ENCODE measurements around the gene HSD17B8.

The HSD17B8 gene

GRCh38 chr6:33191383-33192104 lies 12.9 kb upstream of the HSD17B8 start:
- DNase-seq (ENCODE audit: low spot score) = no peak

GRCh38 chr6:33192105-33192646 lies 12.3 kb upstream of the HSD17B8 start, which contains the start of gene COL11A2:
Gene COL11A2, minus strand, starts transcription at chr6:33192467. Its CDS starts 227 bp downstream, at chr6:33192240.
- no peak for DNase-seq (ENCODE audit: low spot score)

GRCh38 chr6:33192671-33193602 lies 11.5 kb upstream of the HSD17B8 start:
- no peak for DNase-seq (ENCODE audit: low spot score)

GRCh38 chr6:33193619-33194018 lies 10.8 kb upstream of the HSD17B8 start:
- no peak for DNase-seq (ENCODE audit: low spot score)

GRCh38 chr6:33194431-33194979 lies 9.9 kb upstream of the HSD17B8 start:
- DNase-seq (ENCODE audit: low spot score) = no peak

GRCh38 chr6:33195304-33196165 lies 8.9 kb upstream of the HSD17B8 start:
- DNase-seq (ENCODE audit: low spot score) = no peak

GRCh38 chr6:33197431-33198048 lies 6.9 kb upstream of the HSD17B8 start:
- peak; percentile 88 for DNase-seq (ENCODE audit: low spot score)

- no peak for DNase-seq (ENCODE audit: low spot score)
These were observed 6.1 kb upstream of the HSD17B8 start for GRCh38 chr6:33198159-33198852.

- DNase-seq (ENCODE audit: low spot score) = no peak
These were observed 5.5 kb upstream of the HSD17B8 start for GRCh38 chr6:33198853-33199436.

- DNase-seq (ENCODE audit: low spot score) = peak; percentile 74
These were observed 4.7 kb upstream of the HSD17B8 start for GRCh38 chr6:33199687-33200218.

GRCh38 chr6:33200219-33201146 lies 4.0 kb upstream of the HSD17B8 start, which contains the start of the genes RXRB and SLC39A7:
Gene RXRB, minus strand, starts transcription at chr6:33200665. Its CDS starts 189 bp downstream, at chr6:33200476.
Gene SLC39A7, plus strand, starts transcription at chr6:33200867. Its CDS starts 379 bp downstream, at chr6:33201246.
- peak; percentile 99 for DNase-seq (ENCODE audit: low spot score)

GRCh38 chr6:33201147-33201545 lies 3.3 kb upstream of the HSD17B8 start:
- DNase-seq (ENCODE audit: low spot score) = peak; percentile 43

GRCh38 chr6:33201935-33202334 lies 2.5 kb upstream of the HSD17B8 start:
- no peak for DNase-seq (ENCODE audit: low spot score)

- no peak for DNase-seq (ENCODE audit: low spot score)
These were observed 1.7 kb upstream of the HSD17B8 start for GRCh38 chr6:33202799-33203198.

GRCh38 chr6:33203443-33204164 lies 851 bp upstream of the HSD17B8 start:
- DNase-seq (ENCODE audit: low spot score) = no peak

- DNase-seq (ENCODE audit: low spot score) = no peak
These were observed 365 bp upstream of the HSD17B8 start for GRCh38 chr6:33204165-33204414.

- peak; percentile 57 for DNase-seq (ENCODE audit: low spot score)
These were observed 954 bp downstream of the HSD17B8 start for GRCh38 chr6:33205191-33206026.
